ENCODE data around the gene JUND. TPM values are rescaled to one million over a fixed set of nuclear protein-coding genes. Genes with fewer than 3 reads are reported as not detected.
A peak's percentile ranks its signal among the peaks of the same experiment; 100 is the strongest.

The JUND gene
- total RNA-seq, 4 donors from 2014 or later = 67.2 to 258 (median 221) TPM

GRCh38 chr19:18239303-18239702, 42.1 kb downstream of the JUND start:
- Histone ChIP-seq H3K4me3 (no peak overlapping the region), H3K9me3 (no peaks in the 10 kb centered on the region), H3K27ac (no peak overlapping the region), H3K36me3 (no peaks in the 10 kb centered on the region), H3K27me3 (no peaks in the 10 kb centered on the region), H3K4me1 (no peaks in the 10 kb centered on the region)
- no peak for DNase-seq
- in situ Hi-C loops (cut with MboI; ENCODE audit: low sequenced_read_pairs in 4 of 4) (no loop called here), intact Hi-C loops (cut with DNase I; ENCODE audit: low total_unique reads) (no loop called here)
- TF ChIP-seq POLR2A (IDR thresholded peaks at IDR 0.05) = no peak
- no peak for TF ChIP-seq CTCF (IDR thresholded peaks at IDR 0.05 in 4 of 5, conservative IDR thresholded peaks at IDR 0.05 in 1 of 5)
- ATAC-seq = no peak

GRCh38 chr19:18234194-18234593, 47.2 kb downstream of the JUND start:
- Histone ChIP-seq H3K36me3 (no peaks in the 10 kb centered on the region), H3K4me1 (no peaks in the 10 kb centered on the region), H3K4me3 (no peak overlapping the region), H3K27me3 (peaks cover 9 to 22% (median 14%) of the 10 kb centered on the region in 3 donors), H3K9me3 (no peaks in the 10 kb centered on the region), H3K27ac (no peak overlapping the region)
- TF ChIP-seq CTCF (IDR thresholded peaks at IDR 0.05 in 4 of 5, conservative IDR thresholded peaks at IDR 0.05 in 1 of 5) (no peak), POLR2A (IDR thresholded peaks at IDR 0.05) (no peak)
- DNase-seq = no peak
- in situ Hi-C loops (cut with MboI; ENCODE audit: low sequenced_read_pairs in 4 of 4) = no loop called here
- intact Hi-C loops (cut with DNase I; ENCODE audit: low total_unique reads) = no loop called here
- no peak for ATAC-seq

GRCh38 chr19:18233224-18233825, 48.1 kb downstream of the JUND start:
- ATAC-seq (peak in 1 of 2 donors; percentile 53), DNase-seq (no peak)
- peaks cover 9 to 22% (median 14%) of the 10 kb centered on the region in 3 donors for H3K27me3 ChIP-seq
- no peaks in the 10 kb centered on the region for H3K36me3 ChIP-seq
- in situ Hi-C loops (cut with MboI; ENCODE audit: low sequenced_read_pairs in 4 of 4) = no loop called here
- H3K27ac ChIP-seq = no peak overlapping the region
- no peak overlapping the region for H3K4me3 ChIP-seq
- TF ChIP-seq POLR2A (IDR thresholded peaks at IDR 0.05) = no peak
- TF ChIP-seq CTCF (IDR thresholded peaks at IDR 0.05 in 4 of 5, conservative IDR thresholded peaks at IDR 0.05 in 1 of 5) = no peak
- no peaks in the 10 kb centered on the region for H3K9me3 ChIP-seq
- peaks cover under 1 to 6% of the 10 kb centered on the region in 2 donors for H3K4me1 ChIP-seq
- intact Hi-C loops (cut with DNase I; ENCODE audit: low total_unique reads) = no loop called here

- no peak overlapping the region for H3K27ac ChIP-seq
- no peaks in the 10 kb centered on the region for H3K36me3 ChIP-seq
- H3K9me3 ChIP-seq = no peaks in the 10 kb centered on the region
- DNase-seq (no peak), ATAC-seq (no peak)
- in situ Hi-C loops (cut with MboI; ENCODE audit: low sequenced_read_pairs in 4 of 4) (no loop called here), intact Hi-C loops (cut with DNase I; ENCODE audit: low total_unique reads) (no loop called here)
- peaks cover 7 to 12% of the 10 kb centered on the region in 2 donors for H3K4me1 ChIP-seq
- no peak for TF ChIP-seq POLR2A (IDR thresholded peaks at IDR 0.05)
- no peak overlapping the region for H3K4me3 ChIP-seq
- H3K27me3 ChIP-seq = peaks cover 9 to 22% (median 14%) of the 10 kb centered on the region in 3 donors
These were observed 48.7 kb downstream of the JUND start for GRCh38 chr19:18232540-18233223.

- TF ChIP-seq POLR2A (IDR thresholded peaks at IDR 0.05) = no peak
- no peak for TF ChIP-seq CTCF (IDR thresholded peaks at IDR 0.05 in 4 of 5, conservative IDR thresholded peaks at IDR 0.05 in 1 of 5)
- intact Hi-C loops (cut with DNase I; ENCODE audit: low total_unique reads) (no loop called here), in situ Hi-C loops (cut with MboI; ENCODE audit: low sequenced_read_pairs in 4 of 4) (no loop called here)
- DNase-seq = no peak
- H3K27ac ChIP-seq = no peak overlapping the region
- peaks cover 9 to 22% (median 14%) of the 10 kb centered on the region in 3 donors for H3K27me3 ChIP-seq
- H3K4me3 ChIP-seq = no peak overlapping the region
- H3K4me1 ChIP-seq = peaks cover 13 to 17% of the 10 kb centered on the region in 2 donors
- no peaks in the 10 kb centered on the region for H3K9me3 ChIP-seq
- H3K36me3 ChIP-seq = no peaks in the 10 kb centered on the region
- ATAC-seq = no peak
These were observed 49.6 kb downstream of the JUND start for GRCh38 chr19:18231775-18232174.

Data from gastrocnemius medialis (tissue), 4 donors.